RWPE2 (cell line): ENCODE measurements around the gene ASZ1.

ENCODE experiments used
- ATAC-seq: fragments of 200-7000 bp; cut with Tn5 transposase; 3 replicates; pipeline ENCODE4 v1.9.1; 2021; ENCODE audit warnings: low read depth
- DNase-seq: peaks from one replicate; pipeline ENCODE4 v3.0.0-alpha.2; 2020; ENCODE audit warnings: low spot score
- H3K27ac ChIP-seq: fragments of 450-650 bp; 2 replicates; pipeline ENCODE4 v1.5.1; 2017; ENCODE audit warnings: mild to moderate bottlenecking; ENCODE audit not compliant: poor library complexity, severe bottlenecking
- H3K27me3 ChIP-seq: fragments of 250-450 bp; sonication (Bioruptor Pico); 2 replicates; pipeline ENCODE4 v1.5.1; 2021; ENCODE audit warnings: mild to moderate bottlenecking, moderate library complexity; ENCODE audit not compliant: insufficient read depth, poor library complexity, severe bottlenecking
- H3K36me3 ChIP-seq: fragments of 250-450 bp; sonication (Bioruptor Pico); 2 replicates; pipeline ENCODE4 v1.5.1; 2020; ENCODE audit warnings: low read depth, mild to moderate bottlenecking, moderate library complexity
- H3K4me1 ChIP-seq: fragments of 250-450 bp; sonication (Bioruptor Pico); 2 replicates; pipeline ENCODE4 v1.5.1; 2021; ENCODE audit warnings: mild to moderate bottlenecking, moderate library complexity; ENCODE audit not compliant: insufficient read depth, poor library complexity, severe bottlenecking
- H3K4me3 ChIP-seq: fragments of 250-450 bp; sonication (Bioruptor Pico); 2 replicates; pipeline ENCODE4 v1.5.1; 2021; ENCODE audit warnings: mild to moderate bottlenecking, moderate library complexity; ENCODE audit not compliant: severe bottlenecking
- H3K9me3 ChIP-seq: fragments of 250-450 bp; sonication (Bioruptor Pico); 2 replicates; pipeline ENCODE4 v1.5.1; 2021; ENCODE audit warnings: mild to moderate bottlenecking, moderate library complexity; ENCODE audit not compliant: severe bottlenecking
- CTCF ChIP-seq: fragments of 450-650 bp; IDR thresholded peaks from one replicate; pipeline ENCODE4 v1.5.1; 2017; ENCODE audit warnings: mild to moderate bottlenecking, moderate library complexity; ENCODE audit not compliant: poor library complexity, severe bottlenecking

Gene ASZ1

GRCh38 chr7:117389871-117390270 is 37.4 kb downstream of the ASZ1 start:
- Histone ChIP-seq H3K4me1 (no peaks in the 10 kb centered on the region), H3K9me3 (no peaks in the 10 kb centered on the region), H3K36me3 (no peaks in the 10 kb centered on the region), H3K4me3 (no peak overlapping the region), H3K27me3 (peaks cover 4% of the 10 kb centered on the region), H3K27ac (no peak overlapping the region)
- no peak for TF ChIP-seq CTCF
- DNase-seq (no peak), ATAC-seq (no peak)

- Histone ChIP-seq H3K27me3 (peaks cover 3% of the 10 kb centered on the region), H3K36me3 (no peaks in the 10 kb centered on the region), H3K4me1 (no peaks in the 10 kb centered on the region), H3K4me3 (no peak overlapping the region), H3K27ac (no peak overlapping the region), H3K9me3 (no peaks in the 10 kb centered on the region)
- peak; percentile 58 for TF ChIP-seq CTCF
- no peak for ATAC-seq
- DNase-seq, result no peak
Measured at GRCh38 chr7:117386110-117386706, 41.1 kb downstream of the ASZ1 start.

GRCh38 chr7:117385363-117386109 is 41.8 kb downstream of the ASZ1 start:
- H3K27ac ChIP-seq, result no peak overlapping the region
- TF ChIP-seq CTCF, result peak; percentile 83
- H3K9me3 ChIP-seq, result no peaks in the 10 kb centered on the region
- no peak overlapping the region for H3K4me3 ChIP-seq
- H3K27me3 ChIP-seq, result peaks cover 4% of the 10 kb centered on the region
- DNase-seq (no peak), ATAC-seq (peak; percentile 61; the same call in 2 of the 3 replicates)
- H3K4me1 ChIP-seq, result no peaks in the 10 kb centered on the region
- no peaks in the 10 kb centered on the region for H3K36me3 ChIP-seq

GRCh38 chr7:117384688-117385362 is 42.5 kb downstream of the ASZ1 start:
- Histone ChIP-seq H3K4me3 (no peak overlapping the region), H3K9me3 (no peaks in the 10 kb centered on the region), H3K4me1 (no peaks in the 10 kb centered on the region), H3K36me3 (no peaks in the 10 kb centered on the region), H3K27me3 (peaks cover 4% of the 10 kb centered on the region), H3K27ac (no peak overlapping the region)
- DNase-seq (no peak), ATAC-seq (no peak)
- TF ChIP-seq CTCF, result no peak
